Activated naive CD4-positive, alpha-beta T cell (primary cell): ENCODE measurements around the gene SLC22A23.

Experiments used
- DNase-seq, 4 experiments: peaks; one replicate each; lab custom pipeline; 2025; lab: John Stamatoyannopoulos, UW

SLC22A23 gene

GRCh38 chr6:3240595-3240994 is 216.3 kb downstream of the SLC22A23 start:
- DNase-seq: no peak

- DNase-seq: no peak
These were observed 217.6 kb downstream of the SLC22A23 start for GRCh38 chr6:3239110-3239830.

DNA sequence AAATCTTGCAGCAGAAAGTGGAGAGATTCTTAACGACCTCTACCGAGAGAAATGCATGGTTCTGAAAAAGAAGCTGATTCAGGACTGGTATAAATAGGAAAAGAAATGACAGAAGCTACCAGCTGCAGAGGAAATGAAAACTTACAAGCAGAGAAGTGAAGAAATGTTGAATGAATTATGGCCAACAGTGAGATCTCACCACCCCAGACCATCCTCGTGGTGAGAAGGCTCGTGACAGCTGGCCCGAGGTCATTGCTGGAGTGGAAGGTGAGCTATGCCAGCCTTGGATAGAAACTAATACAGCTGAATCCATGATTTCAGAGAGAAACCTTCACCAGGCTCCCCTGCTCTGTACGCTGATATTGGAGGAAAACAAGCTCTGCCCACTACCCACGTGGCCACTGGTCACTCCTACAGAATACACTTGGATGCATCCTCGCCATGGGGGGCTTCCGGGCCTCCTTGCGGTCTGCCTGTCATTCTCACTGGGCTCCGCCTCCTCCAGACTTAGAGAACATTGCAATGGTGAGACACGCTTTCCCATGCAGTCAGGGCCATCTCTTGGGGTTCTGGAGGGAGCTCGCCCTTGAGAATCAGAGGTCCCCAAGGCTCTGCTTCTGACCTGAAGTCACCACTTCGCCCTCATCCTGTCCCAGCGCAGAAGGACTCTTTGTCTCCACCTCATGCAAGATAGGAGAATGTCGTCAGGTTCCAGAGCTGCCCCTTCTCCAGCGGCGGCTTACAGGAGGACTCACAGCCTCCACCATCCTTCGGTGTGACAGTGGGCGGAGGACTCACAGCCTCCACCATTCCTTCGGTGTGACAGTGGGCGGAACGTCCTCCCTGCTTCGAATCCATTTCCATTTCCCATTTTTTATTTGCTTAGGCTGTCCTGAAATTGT is 218.8 kb downstream of the SLC22A23 start:
- no peak for DNase-seq

- no peak for DNase-seq
These were observed 220.8 kb downstream of the SLC22A23 start for GRCh38 chr6:3236005-3236404.

DNA sequence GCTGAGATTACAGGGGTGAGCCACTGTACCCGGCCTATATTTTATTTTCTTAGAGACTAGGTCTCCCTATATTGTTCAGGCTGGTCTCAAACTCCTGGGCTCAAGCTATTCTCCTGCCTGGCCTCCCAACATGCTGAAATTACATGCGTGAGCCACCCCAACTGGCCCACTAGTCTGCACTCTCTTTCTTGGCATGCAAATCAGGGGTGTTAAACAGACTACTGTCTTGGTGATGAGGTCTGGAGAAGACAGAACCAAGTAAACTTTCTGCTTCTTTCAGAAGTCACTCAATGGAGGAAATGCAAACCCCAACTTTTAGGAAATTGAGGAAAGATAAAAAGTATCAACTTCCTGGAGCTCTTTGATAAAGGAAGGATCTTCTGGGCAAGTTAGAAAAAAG is 221.4 kb downstream of the SLC22A23 start:
- DNase-seq: no peak

GRCh38 chr6:3233904-3234303 is 222.9 kb downstream of the SLC22A23 start:
- no peak for DNase-seq

DNA sequence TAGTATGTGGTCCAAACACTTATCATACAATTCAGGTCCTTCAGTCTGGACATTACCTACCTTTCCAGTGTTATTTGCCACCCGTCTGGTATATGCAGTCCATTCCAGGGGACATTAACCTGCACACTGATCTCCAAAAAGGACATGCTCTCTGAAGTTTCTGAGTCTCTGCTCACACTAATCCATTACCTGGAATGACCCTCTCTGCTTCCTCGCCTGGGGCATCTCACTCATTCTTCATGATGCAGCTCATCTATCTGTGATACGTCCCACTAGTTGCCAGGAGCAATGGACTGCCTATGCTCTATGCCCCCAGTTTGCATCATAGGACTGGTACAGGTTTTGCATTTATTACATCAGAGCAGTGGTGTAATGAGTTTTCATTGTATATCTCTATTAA is 223.5 kb downstream of the SLC22A23 start:
- DNase-seq: no peak

DNA sequence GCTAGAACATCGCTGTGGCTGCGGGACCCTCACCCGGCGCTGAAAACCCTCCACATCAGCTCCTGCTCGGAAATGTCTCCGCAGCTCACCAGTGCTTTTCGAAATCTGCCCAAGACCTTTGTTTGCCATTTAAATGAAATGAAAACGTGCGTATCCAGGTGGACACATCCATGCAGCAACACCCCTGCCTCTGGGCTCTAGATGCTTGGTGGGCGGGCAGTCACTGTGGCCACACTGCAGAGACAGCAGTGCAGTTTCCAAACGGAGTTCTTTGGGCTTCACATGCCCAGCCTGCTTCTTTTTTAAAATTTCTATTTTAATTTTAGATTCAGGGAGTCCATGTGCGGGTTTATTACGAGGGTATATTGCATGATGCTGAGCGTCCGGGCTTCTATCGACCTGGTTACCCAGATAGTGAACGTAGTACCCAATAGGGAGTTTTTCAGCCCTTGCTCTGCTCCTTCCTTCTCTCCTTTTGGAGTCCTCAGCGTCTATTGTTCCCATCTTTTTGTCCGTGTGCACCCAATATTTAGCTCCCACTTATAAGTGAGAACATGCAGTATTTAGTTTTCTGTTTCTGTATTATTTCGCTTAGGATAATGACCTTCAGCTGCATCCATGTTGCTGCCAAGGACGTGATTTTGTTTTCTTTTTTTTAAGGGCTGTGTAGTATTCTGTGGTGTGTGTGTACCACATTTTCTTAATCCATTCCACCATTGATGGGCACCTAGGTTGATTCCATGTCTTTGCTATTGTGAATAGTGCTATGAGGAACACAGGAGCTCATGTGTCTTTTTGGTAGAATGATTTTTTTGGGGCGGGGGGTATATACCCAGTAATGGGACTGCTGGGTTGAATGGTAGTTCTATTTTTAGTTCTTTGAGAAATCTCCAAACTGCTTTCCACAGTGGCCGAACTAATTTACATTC is 224.6 kb downstream of the SLC22A23 start:
- no peak for DNase-seq

GRCh38 chr6:3231247-3232016 is 225.4 kb downstream of the SLC22A23 start:
- no peak for DNase-seq

GRCh38 chr6:3230900-3231246 is 226.0 kb downstream of the SLC22A23 start:
- DNase-seq: no peak

DNA sequence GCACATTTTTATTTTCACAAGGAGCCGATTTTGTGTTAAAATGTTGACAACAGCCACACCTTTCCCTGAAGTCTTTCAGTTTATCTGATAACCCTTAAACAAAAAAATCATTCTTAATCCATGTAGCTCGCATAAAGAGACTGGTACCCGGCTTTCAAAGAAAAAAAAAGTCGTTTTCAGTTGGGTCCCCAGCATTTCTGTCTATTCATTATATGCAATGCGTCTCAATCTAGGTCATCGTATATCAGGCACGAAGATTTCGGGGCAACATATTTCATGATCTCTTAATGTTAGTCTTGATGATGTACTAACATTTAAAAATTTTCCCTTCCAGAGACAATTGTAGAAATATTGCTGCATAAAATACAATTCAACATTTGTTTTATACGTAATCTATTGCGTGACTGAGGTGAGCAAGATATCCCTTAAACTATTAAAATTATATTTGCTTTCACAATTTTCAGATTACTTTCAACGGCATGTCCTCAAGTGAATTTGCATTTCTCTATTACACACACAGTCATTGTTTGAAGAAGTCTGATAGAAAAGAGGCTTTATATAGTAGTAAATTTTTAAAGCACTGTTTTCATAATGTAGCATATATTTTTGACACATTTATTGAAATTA is 226.5 kb downstream of the SLC22A23 start:
- DNase-seq: no peak

GRCh38 chr6:3229566-3230178 is 227.2 kb downstream of the SLC22A23 start:
- no peak for DNase-seq

- DNase-seq: peak in 1 of 4 experiments; percentile 13
These were observed 227.9 kb downstream of the SLC22A23 start for GRCh38 chr6:3228771-3229565.

- no peak for DNase-seq
These were observed 228.7 kb downstream of the SLC22A23 start for GRCh38 chr6:3228046-3228671.

DNA sequence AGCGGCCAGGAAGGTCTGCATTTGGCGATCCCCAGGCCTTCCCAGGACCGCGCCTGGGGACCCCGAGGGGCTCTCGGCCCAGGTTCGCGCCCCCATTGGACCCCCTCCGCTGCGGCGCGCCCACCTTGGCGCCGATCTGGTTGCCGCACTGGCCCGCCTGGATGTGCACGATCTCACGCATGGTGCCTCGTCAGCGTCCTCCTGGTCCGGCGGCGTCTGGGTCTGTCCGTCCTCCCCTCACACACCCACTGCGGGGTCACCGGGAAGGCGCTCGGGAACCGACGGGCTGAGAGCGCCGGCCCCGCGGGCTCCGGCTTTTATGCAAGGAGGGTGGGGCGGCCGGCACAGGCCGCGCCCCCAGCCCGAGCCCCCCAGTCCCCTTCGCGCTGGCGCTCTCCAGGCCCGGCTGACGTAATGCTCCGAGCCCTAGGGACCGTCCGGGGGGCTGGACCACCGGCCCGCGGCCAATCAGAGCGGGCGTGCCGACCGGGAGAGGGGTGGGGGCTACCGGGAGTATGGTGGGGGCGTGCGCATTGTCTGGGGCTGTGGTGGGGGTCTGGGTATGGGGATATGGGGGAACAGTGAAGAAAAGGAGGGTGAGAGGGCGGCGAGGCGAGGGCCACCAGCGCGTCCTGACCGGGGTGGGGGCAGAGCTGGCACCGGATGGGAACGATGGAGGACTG is 229.3 kb downstream of the SLC22A23 start, which contains the start of gene TUBB2B:
TUBB2B (minus strand) TSS at position 291 of the 683 bp plus-strand sequence; CDS start at position 181, 110 bp downstream.
- DNase-seq: no peak

DNA sequence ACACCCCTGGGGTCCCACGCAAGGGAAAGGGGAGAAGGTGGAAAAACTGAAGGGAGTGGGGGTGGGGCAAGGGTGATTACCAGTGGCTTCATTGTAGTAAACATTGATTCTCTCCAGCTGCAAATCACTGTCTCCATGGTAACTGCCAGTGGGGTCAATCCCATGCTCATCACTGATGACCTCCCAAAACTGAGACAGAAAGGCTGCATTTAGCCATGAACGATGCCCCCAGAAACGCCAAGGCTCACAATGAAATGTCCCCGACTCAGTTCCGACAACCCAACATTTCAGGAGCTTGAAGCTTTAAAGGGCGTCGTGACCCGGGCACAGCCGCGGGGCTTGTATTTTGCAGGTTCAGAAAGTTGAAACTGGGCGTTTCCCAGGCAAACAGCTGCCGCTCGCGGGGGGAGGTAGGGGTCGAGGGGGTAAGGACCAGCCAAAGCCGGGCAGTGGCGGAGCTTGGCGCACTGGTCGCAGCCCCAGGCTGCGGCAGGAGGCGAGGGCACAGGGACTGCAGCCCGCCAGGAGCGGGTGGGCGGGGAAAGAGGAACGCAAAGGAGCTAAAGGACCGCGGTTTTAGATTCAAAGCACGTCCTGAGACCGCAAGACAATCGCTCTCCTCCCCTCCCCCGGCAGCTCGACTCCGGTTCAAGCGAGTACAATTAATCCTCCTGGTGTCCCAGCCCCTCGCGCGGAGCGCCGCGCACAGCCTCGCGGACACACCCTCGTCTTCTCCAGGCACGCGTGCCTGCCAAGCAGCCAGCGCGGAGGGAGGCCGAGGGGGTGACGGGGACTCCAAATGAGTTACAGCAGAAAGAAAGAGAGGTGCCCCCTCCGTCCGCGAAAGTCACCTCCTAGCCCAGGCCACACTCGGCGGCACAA is 230.1 kb downstream of the SLC22A23 start:
- DNase-seq: no peak

- no peak for DNase-seq
These were observed 230.8 kb downstream of the SLC22A23 start for GRCh38 chr6:3226042-3226441.
